Iris pigment epithelial cell (primary cell): ENCODE results near the gene CACNA1E.
"Not testable (repeated sequence)": the region's sequence is repeated elsewhere in the genome, so short reads cannot be mapped to it uniquely, and the experiment has no call there.

ENCODE experiments used
- DNase-seq: peaks from one replicate; pipeline ENCODE4 v3.0.0-alpha.2; 2011; ENCODE audit warnings: low read depth

The CACNA1E gene

DNA sequence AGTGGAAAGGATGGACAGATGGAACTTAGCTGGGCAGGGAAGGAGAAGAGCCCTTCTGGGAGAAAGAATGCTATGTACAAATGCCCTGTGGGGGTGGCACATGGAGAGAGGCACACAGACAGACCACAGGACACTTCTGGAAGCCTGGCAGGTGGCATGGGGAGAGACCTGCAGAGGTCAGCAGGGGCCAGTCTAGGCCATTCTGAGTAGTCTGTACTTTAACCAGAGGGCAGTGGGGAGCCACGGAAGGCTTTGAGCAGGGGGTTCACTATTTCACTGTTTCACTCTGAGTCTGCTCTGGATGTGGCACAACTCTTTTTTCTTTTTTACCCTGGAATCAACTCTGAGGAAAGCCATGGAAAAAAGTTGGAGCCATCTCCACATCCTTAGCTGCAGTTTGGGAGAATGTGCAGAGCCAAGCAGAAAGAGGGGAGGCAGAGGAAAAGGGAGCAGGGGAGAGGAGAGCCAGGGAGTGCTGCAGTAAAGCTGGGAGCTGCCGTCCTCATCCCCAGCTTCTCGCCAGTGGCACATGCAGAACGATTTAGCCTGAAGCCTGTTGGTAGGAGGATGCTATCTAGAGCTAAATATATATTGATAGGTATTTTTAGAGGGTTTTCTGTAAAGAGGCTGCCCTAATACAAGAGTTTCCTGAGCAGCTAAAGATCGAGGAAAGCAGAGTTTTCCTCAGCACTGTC lies 34.0 kb downstream of the CACNA1E start:
- DNase-seq = no peak

- no peak for DNase-seq
Measured at GRCh38 chr1:181518152-181518551, 34.8 kb downstream of the CACNA1E start.

DNA sequence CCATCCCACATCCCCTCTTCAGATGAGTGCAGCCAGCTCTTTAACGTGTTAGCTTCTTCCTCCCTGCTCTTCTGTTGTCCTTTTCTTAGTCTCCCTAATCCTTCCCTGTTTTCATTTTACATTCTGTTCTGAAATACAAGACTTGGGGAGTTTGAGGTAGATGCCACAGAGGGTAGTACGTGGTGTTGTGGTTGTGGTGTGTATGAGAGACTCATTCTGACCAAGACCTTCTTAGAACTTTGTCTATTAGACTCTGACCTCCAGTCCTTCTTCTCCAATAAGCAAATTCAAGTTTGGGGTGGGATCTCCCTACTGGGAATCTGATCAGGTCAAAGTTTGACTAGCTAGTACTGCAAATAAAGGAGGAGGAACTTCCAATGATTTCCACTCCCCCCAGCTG lies 39.5 kb downstream of the CACNA1E start:
- no peak for DNase-seq

DNA sequence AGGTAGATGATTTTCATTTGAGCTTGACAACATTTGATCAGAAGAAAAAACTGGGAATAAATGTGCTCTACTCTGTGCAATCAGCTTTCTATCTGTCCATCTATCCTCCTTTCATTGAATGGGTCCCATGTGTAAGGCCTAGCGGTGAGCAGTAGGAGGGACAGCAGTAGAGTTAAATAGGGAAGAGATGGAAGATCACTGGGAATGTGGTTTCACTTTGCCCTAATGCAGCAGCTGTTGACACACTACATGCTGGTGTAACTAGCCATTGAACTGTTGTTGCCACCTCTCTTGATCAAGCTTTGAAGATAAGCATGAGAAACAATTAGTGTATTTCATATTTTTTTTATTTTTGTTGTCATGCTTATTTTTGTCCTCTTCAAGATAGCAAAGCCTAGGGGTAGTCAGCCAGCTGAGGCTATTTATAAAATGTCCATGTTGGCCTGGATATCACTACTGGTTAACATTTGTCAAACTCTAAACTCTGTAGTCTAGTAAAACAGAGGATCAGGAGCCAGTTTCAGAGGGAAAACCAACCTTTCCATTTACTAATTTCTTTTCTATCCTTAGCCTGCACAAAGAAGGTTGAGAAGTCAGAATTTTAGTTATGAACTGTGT lies 41.9 kb downstream of the CACNA1E start:
- DNase-seq = no peak

DNA sequence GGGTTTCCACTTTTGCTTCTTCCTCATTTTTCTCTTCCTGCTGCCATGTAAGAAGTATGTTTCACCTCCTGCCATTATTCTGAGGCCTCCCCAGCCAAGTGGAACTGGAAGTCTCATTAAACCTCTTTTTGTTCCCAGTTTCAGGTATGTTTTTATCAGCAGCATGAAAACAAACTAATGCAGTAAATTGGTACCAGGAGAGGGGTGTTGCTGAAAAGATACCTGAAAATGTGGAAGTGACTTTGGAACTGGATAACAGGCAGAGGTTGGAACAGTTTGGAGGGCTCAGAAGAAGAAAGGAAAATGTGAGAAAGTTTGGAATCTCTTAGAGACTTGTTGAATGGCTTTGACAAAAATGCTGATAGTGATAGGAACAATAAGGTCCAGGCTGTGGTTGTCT lies 44.9 kb downstream of the CACNA1E start:
- DNase-seq = not testable (repeated sequence)

- no peak for DNase-seq
Measured at GRCh38 chr1:181531441-181531840, 48.1 kb downstream of the CACNA1E start.

DNA sequence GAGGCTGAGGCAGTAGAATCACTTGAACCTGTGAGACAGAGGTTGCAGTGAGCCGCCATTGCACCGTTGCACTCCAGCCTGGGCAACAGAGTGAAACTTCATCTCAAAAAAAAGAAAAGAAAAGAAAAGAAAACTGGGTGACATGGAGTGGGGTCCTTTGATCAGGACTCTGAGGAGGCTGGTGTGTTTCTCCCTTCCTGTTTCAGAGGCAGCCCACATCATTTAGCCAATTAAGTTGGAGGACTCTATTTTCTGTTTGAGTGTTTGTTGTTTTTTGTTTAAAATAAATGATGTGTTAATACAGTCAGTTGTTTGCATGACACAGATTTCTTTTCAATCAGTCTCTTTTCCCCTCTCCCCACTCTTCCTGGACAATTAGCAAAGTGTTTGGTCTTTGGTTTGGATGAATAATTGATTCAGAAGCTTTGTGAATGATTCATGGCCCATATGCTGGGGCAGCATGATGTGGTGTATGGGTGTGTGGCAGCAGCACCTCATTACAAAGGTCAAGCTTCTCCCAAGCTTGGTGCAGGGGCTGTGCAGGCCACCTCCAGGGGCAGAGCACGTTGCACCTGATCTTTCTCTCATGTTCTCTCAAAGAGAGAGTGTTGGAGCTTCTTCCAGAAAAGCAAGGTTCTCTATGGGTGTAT lies 48.8 kb downstream of the CACNA1E start:
- no peak for DNase-seq

- DNase-seq = no peak
Measured at GRCh38 chr1:181538836-181539235, 55.5 kb downstream of the CACNA1E start.

DNA sequence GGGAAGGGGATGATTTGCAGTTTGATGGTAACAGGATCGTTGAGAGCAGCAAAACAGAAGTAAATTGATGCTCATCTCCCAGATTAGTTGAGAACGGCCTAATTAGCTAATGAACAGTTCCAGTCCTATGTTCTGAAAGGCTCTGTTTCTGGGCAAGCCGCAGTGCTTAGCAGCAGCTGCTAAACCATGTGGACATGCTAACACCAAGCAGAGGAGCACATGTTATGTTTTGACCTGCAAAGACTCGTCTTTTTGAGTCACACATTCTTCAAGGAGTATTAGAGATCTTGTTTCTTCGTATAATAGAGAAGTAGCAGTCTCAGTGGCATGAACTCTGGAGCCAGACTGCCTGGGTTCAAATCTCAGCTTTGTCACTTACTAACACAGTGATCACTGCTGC lies 58.1 kb downstream of the CACNA1E start:
- no peak for DNase-seq

DNA sequence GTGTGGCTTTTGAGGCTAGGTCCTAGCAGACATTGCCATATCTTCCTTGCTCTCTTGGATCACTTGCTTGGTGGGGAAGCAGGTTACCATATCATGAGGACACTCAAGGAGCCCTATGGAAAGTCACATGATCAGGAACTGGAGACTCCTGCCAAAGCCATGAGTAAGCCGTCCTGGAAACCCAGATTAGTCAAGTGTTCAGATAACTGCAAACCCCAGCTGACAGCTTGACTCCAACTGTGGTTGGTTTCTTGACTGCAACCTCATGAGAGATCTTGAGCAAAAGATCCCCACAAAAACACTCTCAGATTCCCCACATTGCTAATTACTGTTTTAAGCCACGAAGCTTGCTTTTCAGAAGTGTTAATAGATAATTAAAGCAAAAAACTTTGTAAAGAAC lies 58.6 kb downstream of the CACNA1E start:
- peak; percentile 9 for DNase-seq

DNA sequence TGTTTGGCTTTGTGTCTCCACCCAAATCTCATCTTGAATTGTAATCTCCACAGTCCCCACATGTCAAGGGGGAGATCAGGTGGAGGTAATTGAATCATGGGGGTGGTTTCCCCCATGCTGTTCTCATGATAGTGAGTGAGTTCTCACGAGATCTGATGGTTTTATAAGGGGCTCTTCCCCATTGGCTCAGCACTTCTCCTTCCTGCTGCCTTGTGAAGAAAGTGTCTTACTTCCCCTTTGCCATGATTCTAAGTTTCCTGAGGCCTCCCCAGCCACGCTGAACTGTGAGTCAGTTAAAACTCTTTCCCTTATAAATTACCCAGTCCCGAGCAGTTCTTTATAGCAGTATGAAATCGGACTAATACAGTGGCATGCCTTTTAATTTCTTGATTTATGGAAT lies 59.1 kb downstream of the CACNA1E start:
- not testable (repeated sequence) for DNase-seq

- DNase-seq = no peak
Measured at GRCh38 chr1:181545395-181545794, 62.1 kb downstream of the CACNA1E start.

DNA sequence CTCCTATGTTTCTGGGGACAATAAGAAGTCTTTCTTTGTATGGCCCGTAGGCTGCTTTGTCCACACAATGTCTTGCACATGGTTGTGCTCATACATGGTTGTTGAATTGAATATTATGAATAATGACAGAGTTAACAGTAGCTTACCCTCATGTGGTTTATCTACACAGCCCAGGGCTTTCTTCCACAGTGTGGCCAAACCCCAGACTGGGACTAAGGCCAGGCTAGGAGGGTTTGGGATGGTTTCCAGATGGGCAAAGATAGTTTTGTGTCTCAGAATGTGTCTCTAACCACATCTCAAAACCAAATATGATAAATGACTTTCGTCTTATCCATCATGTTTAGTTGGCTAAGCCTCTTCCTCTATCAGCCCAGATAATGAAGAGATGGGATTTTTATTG lies 65.2 kb downstream of the CACNA1E start:
- DNase-seq = no peak

DNA sequence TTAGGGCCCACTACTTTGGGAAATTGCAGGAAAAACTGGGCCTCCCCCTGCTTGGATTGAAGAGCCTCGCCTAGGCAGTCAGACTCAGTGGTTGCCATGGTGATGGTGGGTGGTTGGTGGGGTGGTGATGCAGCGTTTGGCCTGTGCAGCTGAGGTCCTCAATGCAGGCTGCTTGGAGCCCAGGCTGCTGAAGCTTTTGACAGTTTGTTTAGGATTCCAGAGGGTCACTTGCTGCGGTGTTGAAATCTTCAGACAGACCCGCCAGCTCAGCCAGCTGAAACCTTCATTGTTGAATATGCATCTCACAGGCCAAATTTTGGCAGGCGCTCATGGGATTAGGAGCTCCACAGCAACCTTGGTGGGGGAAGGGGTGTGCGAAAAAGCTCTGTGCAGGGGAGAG lies 67.9 kb downstream of the CACNA1E start:
- DNase-seq = no peak

GRCh38 chr1:181551754-181552153 lies 68.4 kb downstream of the CACNA1E start:
- no peak for DNase-seq

- no peak for DNase-seq
Measured at GRCh38 chr1:181554465-181554864, 71.1 kb downstream of the CACNA1E start.

GRCh38 chr1:181556631-181557030 lies 73.3 kb downstream of the CACNA1E start:
- no peak for DNase-seq

GRCh38 chr1:181557313-181557712 lies 74.0 kb downstream of the CACNA1E start:
- no peak for DNase-seq

DNA sequence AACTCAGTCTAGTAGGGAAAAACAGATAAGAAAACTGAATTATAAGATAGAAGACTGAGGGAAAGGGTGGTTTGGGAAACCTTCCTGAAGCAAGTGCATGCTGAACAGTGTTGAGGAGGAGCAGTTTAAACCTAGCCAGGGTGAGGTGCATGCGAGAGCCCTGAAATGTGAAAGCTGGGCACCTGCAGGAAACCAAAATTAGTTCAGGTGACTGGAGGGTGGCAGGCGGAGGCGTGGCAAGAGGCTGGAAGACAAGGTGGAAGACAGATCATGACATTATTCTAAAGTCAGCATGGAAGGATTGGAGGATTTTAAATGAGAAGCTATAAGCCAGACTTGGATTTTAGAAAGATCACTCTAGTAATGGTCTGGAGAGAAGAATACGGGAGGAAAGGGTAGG lies 75.1 kb downstream of the CACNA1E start:
- no peak for DNase-seq

GRCh38 chr1:181559142-181559541 lies 75.8 kb downstream of the CACNA1E start:
- no peak for DNase-seq

- DNase-seq = no peak
Measured at GRCh38 chr1:181562395-181562794, 79.1 kb downstream of the CACNA1E start.

DNA sequence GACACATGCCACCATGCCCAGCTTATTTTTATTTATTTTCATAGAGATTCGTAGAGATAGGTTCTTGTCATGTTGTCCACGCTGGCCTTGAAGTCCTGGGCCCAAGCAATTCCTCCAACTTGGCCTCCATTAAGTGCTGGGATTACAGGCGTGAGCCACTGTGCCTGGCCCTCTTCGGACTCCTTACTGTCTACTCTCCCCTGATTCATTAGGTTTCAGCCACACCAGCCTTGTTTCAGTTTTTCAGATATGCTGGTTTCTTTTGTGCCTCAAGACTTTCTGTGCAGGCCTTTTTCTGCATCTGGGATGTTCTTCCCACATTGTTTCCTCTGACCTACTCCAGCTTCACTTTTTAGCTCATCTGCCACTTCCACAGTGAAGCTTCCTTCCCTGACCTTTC lies 85.4 kb downstream of the CACNA1E start:
- no peak for DNase-seq

GRCh38 chr1:181577475-181577874 lies 94.2 kb downstream of the CACNA1E start:
- no peak for DNase-seq

DNA sequence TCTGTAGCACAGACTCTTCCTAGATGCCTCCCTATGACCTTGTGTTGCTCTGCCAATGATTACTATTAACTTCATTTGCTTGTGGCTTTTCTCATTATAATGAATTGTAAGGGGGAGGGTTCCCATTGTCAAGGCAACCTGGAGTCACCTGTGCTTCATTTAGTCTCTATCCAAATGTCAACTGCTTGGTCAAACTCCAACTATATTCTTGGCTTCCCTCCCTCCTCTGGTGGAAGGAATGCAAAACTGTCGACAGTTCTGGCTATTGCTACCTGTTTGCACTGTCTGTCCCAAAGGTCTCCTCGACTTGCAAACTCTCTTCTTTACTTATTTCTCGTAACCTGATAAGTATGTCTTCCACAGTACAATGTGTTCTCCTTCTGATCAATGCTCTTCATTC lies 100.3 kb downstream of the CACNA1E start:
- DNase-seq = no peak
